ENCODE measurements around the gene CMIP.

DNA sequence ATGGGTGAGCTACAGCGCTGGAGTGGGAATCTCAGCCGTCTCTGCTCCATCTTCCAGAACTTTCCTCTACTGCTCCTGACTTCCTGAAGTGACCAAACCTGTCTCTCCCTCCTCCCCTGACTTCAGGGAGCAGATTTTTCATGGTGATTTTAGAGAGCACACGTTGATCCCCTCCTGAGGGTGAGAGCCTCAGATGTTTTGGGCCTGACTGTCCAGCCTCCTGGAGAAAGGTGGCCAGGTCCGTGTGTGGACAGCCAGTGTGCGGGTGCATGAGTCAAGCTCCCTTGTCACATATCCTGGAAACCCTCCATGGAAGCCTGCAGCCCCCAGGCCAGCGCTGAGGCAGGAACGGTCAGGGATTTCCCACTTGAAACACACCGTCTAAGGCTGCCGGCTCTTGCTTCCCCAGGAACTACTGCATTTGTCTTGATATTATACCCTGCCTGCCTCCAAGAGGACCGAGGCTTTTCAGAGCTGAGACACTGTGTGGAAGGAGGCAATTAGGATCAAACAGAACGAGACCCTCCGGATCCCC is 143.1 kb downstream of the CMIP start:
- TF ChIP-seq FOXM1 (IDR thresholded peaks at IDR 0.05; ENCODE audit: borderline replicate concordance) = no peak
- no peak for TF ChIP-seq ARNT (IDR thresholded peaks at IDR 0.05)
- TF ChIP-seq TARDBP (IDR thresholded peaks at IDR 0.05) = no peak
- TF ChIP-seq SP1 (IDR thresholded peaks at IDR 0.05) = no peak
- no peak for TF ChIP-seq SUZ12 (IDR thresholded peaks at IDR 0.05)
